ENCODE data around the gene TNS3.

- no peak for TF ChIP-seq CTCF (IDR thresholded peaks at IDR 0.05)
- TF ChIP-seq TCF7L2 (IDR thresholded peaks at IDR 0.05; ENCODE audit: low read depth, low read length), result no peak
- no peak for TF ChIP-seq REST (IDR thresholded peaks at IDR 0.05; ENCODE audit: insufficient read depth in 1 of 2, low read depth in 2 of 2, low read length in 1 of 2)
Measured at GRCh38 chr7:47383072-47383471, 198.8 kb downstream of the TNS3 start.
